ENCODE measurements around the gene AFF3. TPM values are rescaled to one million over a fixed set of nuclear protein-coding genes. Genes with fewer than 3 reads are reported as not detected.

The AFF3 gene
- total RNA-seq, 1 experiment from 2014 or later: not detected

- no TSS peak for BruUV-seq (replicated peaks)
- no peaks in the 10 kb centered on the region for H3K4me1 ChIP-seq (ENCODE audit: insufficient read depth, low read length, poor library complexity, severe bottlenecking)
- no peak for TF ChIP-seq CTCF (conservative IDR thresholded peaks at IDR 0.05; ENCODE audit: low read depth, low read length)
- no peak for TF ChIP-seq EZH2 (IDR thresholded peaks at IDR 0.05; ENCODE audit: borderline replicate concordance, low read depth, low read length, poor library complexity, severe bottlenecking)
- ChIA-PET CTCF (no interaction called here), POLR2A (ENCODE audit: low non-redundant PET) (no interaction called here)
- no peaks in the 10 kb centered on the region for H3K36me3 ChIP-seq (ENCODE audit: insufficient read depth, low read length, poor library complexity, severe bottlenecking)
- H3K4me3 ChIP-seq (ENCODE audit: low read depth, low read length, poor library complexity, severe bottlenecking): no peak overlapping the region
- no peaks in the 10 kb centered on the region for H3K9me3 ChIP-seq (ENCODE audit: low read depth, low read length, poor library complexity, severe bottlenecking)
- H3K27me3 ChIP-seq (replicated peaks; ENCODE audit: insufficient read depth, low read depth, low read length, poor library complexity): peaks cover 27% of the 10 kb centered on the region
- no peak for DNase-seq (ENCODE audit: low spot score)
- intact Hi-C loops (cut with micrococcal nuclease; ENCODE audit: unreplicated experiment): no loop called here
- H3K27ac ChIP-seq (ENCODE audit: low read depth, low read length, poor library complexity, severe bottlenecking): no peak overlapping the region
These were observed 570.4 kb downstream of the AFF3 start for GRCh38 chr2:99571954-99572353.

GRCh38 chr2:99571533-99571932 lies 570.9 kb downstream of the AFF3 start:
- Histone ChIP-seq H3K27ac (ENCODE audit: low read depth, low read length, poor library complexity, severe bottlenecking) (no peak overlapping the region), H3K9me3 (ENCODE audit: low read depth, low read length, poor library complexity, severe bottlenecking) (no peaks in the 10 kb centered on the region), H3K4me1 (ENCODE audit: insufficient read depth, low read length, poor library complexity, severe bottlenecking) (no peaks in the 10 kb centered on the region), H3K27me3 (replicated peaks; ENCODE audit: insufficient read depth, low read depth, low read length, poor library complexity) (peaks cover 25% of the 10 kb centered on the region), H3K36me3 (ENCODE audit: insufficient read depth, low read length, poor library complexity, severe bottlenecking) (no peaks in the 10 kb centered on the region), H3K4me3 (ENCODE audit: low read depth, low read length, poor library complexity, severe bottlenecking) (no peak overlapping the region)
- CTCF ChIA-PET: interaction anchor here (0.6 to 1.0 kb wide), 3 partner anchors 12 to 1357 kb away, joined by 3 to 4 read pairs (median 3); no protein-coding TSS in a partner anchor
- intact Hi-C loops (cut with micrococcal nuclease; ENCODE audit: unreplicated experiment): no loop called here
- no peak for DNase-seq (ENCODE audit: low spot score)
- TF ChIP-seq EZH2 (IDR thresholded peaks at IDR 0.05; ENCODE audit: borderline replicate concordance, low read depth, low read length, poor library complexity, severe bottlenecking) (no peak), CTCF (conservative IDR thresholded peaks at IDR 0.05; ENCODE audit: low read depth, low read length) (no peak)
- POLR2A ChIA-PET (ENCODE audit: low non-redundant PET): no interaction called here
- BruUV-seq (replicated peaks): no TSS peak

- Histone ChIP-seq H3K4me3 (ENCODE audit: low read depth, low read length, poor library complexity, severe bottlenecking) (no peak overlapping the region), H3K9me3 (ENCODE audit: low read depth, low read length, poor library complexity, severe bottlenecking) (no peaks in the 10 kb centered on the region), H3K36me3 (ENCODE audit: insufficient read depth, low read length, poor library complexity, severe bottlenecking) (no peaks in the 10 kb centered on the region), H3K4me1 (ENCODE audit: insufficient read depth, low read length, poor library complexity, severe bottlenecking) (no peaks in the 10 kb centered on the region), H3K27ac (ENCODE audit: low read depth, low read length, poor library complexity, severe bottlenecking) (no peak overlapping the region), H3K27me3 (replicated peaks; ENCODE audit: insufficient read depth, low read depth, low read length, poor library complexity) (peaks cover 30% of the 10 kb centered on the region)
- POLR2A ChIA-PET (ENCODE audit: low non-redundant PET): no interaction called here
- TF ChIP-seq EZH2 (IDR thresholded peaks at IDR 0.05; ENCODE audit: borderline replicate concordance, low read depth, low read length, poor library complexity, severe bottlenecking) (no peak), CTCF (conservative IDR thresholded peaks at IDR 0.05; ENCODE audit: low read depth, low read length) (no peak)
- no peak for DNase-seq (ENCODE audit: low spot score)
- no TSS peak for BruUV-seq (replicated peaks)
- intact Hi-C loops (cut with micrococcal nuclease; ENCODE audit: unreplicated experiment): no loop called here
- CTCF ChIA-PET: interaction anchor here (0.6 to 1.0 kb wide), 3 partner anchors 12 to 1357 kb away, joined by 3 to 4 read pairs (median 3); no protein-coding TSS in a partner anchor
These were observed 571.4 kb downstream of the AFF3 start for GRCh38 chr2:99571021-99571420.

Data from A673 (cell line).